GM12878 (cell line): ENCODE results near the gene HMCES. TPM values are rescaled to one million over a fixed set of nuclear protein-coding genes. Genes with fewer than 3 reads are reported as not detected.

Source experiments
- ATF7 ChIP-seq: fragments of 450-650 bp; IDR thresholded peaks from 2 replicates; pipeline ENCODE4 v1.6.1; 2016; ENCODE audit warnings: low read depth, mild to moderate bottlenecking
- BHLHE40 ChIP-seq, 2 experiments: fragments of 450-650 bp in 1 of 2; IDR thresholded peaks; 2 replicates each; pipeline ENCODE4 v1.6.1; 2011 to 2017; ENCODE audit warnings: low read depth in 2 of 2, borderline replicate concordance in 1 of 2, improper control_type of control experiment in 1 of 2, low read length in 1 of 2, mild to moderate bottlenecking in 1 of 2
- CBX3 ChIP-seq: fragments of 200-600 bp; sonication (generic); IDR thresholded peaks from 2 replicates; pipeline ENCODE4 v1.6.1; 2016; ENCODE audit warnings: low read depth, borderline replicate concordance
- FOXK2 ChIP-seq: fragments of 450-650 bp; IDR thresholded peaks from 2 replicates; pipeline ENCODE4 v1.6.1; 2017; ENCODE audit warnings: mild to moderate bottlenecking, moderate library complexity
- GABPA ChIP-seq: IDR thresholded peaks from 2 replicates; pipeline ENCODE4 v1.6.1; 2014; ENCODE audit warnings: antibody characterized with exemption, low read depth, mild to moderate bottlenecking, inconsistent platforms
- HDAC6 ChIP-seq: fragments of 200-600 bp; sonication (generic); IDR thresholded peaks from one replicate; pipeline ENCODE4 v1.8.0; 2017; ENCODE audit warnings: antibody characterized with exemption; ENCODE audit not compliant: unreplicated experiment
- MXI1 ChIP-seq: fragments of 150-350 bp; IDR thresholded peaks from 2 replicates; pipeline ENCODE4 v1.6.1; 2011; ENCODE audit warnings: low read depth, mild to moderate bottlenecking, inconsistent platforms, low read length, improper control_type of control experiment
- NFIC ChIP-seq: IDR thresholded peaks from 2 replicates; pipeline ENCODE4 v1.6.1; 2012; ENCODE audit warnings: low read depth, mild to moderate bottlenecking, inconsistent platforms, low read length, moderate library complexity
- PML ChIP-seq: IDR thresholded peaks from 2 replicates; pipeline ENCODE4 v1.6.1; 2012; ENCODE audit warnings: low read length, inconsistent platforms
- POLR2AphosphoS2 ChIP-seq: IDR thresholded peaks from 2 replicates; pipeline ENCODE4 v1.6.1; 2011; ENCODE audit warnings: low read depth, mild to moderate bottlenecking, low read length, improper control_type of control experiment, moderate library complexity
- RFX5 ChIP-seq: IDR thresholded peaks from 2 replicates; pipeline ENCODE4 v1.6.1; 2011; ENCODE audit warnings: low read depth, low read length, improper control_type of control experiment
- RUNX3 ChIP-seq: IDR thresholded peaks from 2 replicates; pipeline ENCODE4 v1.6.1; 2012; ENCODE audit warnings: low read length, inconsistent platforms
- SMARCA5 ChIP-seq: fragments of 450-650 bp; IDR thresholded peaks from 2 replicates; pipeline ENCODE4 v1.6.1; 2017; ENCODE audit warnings: mild to moderate bottlenecking
- TCF12 ChIP-seq: IDR thresholded peaks from 2 replicates; pipeline ENCODE4 v1.6.1; 2011; ENCODE audit warnings: low read depth, mild to moderate bottlenecking, low read length
- polyA plus RNA-seq, 11 experiments: library from polyadenylated mRNA; depleted of rRNA in 4 of 11; unstranded in 6 of 11; stranded (reverse) in 5 of 11; fragments of >200 nt; fragmentation: Nextera tagmentation in 4 of 11; fragmentation: Illumina TruSeq in 1 of 11; extraction: Ambion mirVana in 4 of 11; extraction: Trizol in 1 of 11; gene quantifications; 1 replicate in 1 of 11; 2 replicates in 10 of 11; pipeline versions ENCODE4 v1.2.1 to v1.2.3, GENCODE V29; 2011 to 2016; ENCODE audit warnings: inconsistent platforms in 2 of 11, missing spikeins in 2 of 11, low read depth in 1 of 11
- total RNA-seq, 4 experiments: library from RNA; depleted of rRNA in 3 of 4; stranded (reverse); fragments of >200 nt in 3 of 4; fragmentation: Illumina TruSeq in 1 of 4; extraction: Trizol in 1 of 4; gene quantifications; 2 replicates each; pipeline versions ENCODE4 v1.2.1 to v1.2.3, GENCODE V29; 2013 to 2021
- TF ChIP-seq, protein P1 (sequence below): fragments of 450-650 bp; IDR thresholded peaks from 2 replicates; pipeline ENCODE4 v1.6.1; 2017; ENCODE audit warnings: antibody characterized with exemption, mild to moderate bottlenecking, moderate library complexity
- TF ChIP-seq, protein P2 (sequence below): fragments of 450-650 bp; IDR thresholded peaks from 2 replicates; pipeline ENCODE4 v1.6.1; 2016; ENCODE audit warnings: mild to moderate bottlenecking

HMCES gene
- total and polyA plus RNA-seq, 10 of the 15 experiments (the other 5 are each of a cell fraction or from before 2014, with no cell fraction given) = 12.4 to 49.8 (median 27.0) TPM

DNA sequence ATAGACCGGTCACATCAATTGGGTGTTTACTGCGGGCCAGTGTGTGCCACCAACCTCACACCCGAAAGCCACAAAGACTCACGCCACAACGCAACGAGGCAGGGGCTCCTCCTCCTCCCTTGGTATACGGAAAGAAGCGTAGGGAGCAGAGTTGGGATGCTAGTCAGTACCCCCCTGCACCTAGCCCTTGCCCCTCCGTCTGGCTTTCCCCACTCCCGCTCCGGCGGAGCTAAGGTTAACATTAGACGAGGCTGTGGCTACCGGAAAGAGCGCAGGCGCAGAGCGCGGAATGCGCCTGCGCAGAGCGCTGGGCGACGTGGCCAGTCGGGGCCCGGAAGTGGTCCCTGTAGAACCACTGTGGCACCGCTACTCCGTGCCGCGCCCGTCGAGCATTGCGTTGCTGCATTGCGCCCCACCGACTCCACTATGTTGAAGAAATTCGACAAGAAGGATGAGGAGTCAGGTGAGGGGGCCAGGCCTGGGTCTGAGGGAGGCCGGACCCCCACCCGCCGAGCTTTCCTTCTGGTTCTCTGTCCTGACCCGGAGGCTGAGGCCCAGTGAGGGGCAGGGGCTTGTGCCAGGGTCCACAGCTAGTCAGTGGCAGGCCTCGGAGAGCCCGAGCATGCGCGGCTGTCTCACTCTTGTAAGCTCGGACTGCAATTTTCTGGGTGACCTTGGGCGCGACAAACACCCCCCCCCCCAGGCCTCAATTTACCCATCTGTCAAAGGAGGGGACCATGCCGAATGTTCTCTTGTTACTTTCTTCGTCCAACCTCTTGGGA lies 29.2 kb upstream of the HMCES start, which contains the start of gene COPG1 (continued):
- TF ChIP-seq ATF7 (peak; percentile 26; the same call in 1 of the 2 replicates), CBX3 (no peak), SMARCA5 (peak; percentile 55; the same call in 1 of the 2 replicates), MXI1 (no peak), POLR2AphosphoS2 (peak; percentile 75; the same call in 1 of the 2 replicates), GABPA (no peak), BHLHE40 (IDR thresholded peaks at IDR 0.05; ENCODE audit: borderline replicate concordance in 1 of 2, low read depth in 2 of 2, low read length in 1 of 2) (peak in 1 of 2 experiments; percentile 52; a peak in 2 of 4 replicates), RFX5 (no peak), HDAC6 (peak; percentile 76), TCF12 (no peak), PML (peak; percentile 83; the same call in 1 of the 2 replicates), NFIC (no peak), FOXK2 (0 out of 2 replicates have a peak, but pooled peaks have one; percentile 55), RUNX3 (peak; percentile 42; the same call in 1 of the 2 replicates)
- TF ChIP-seq, protein P1, sequence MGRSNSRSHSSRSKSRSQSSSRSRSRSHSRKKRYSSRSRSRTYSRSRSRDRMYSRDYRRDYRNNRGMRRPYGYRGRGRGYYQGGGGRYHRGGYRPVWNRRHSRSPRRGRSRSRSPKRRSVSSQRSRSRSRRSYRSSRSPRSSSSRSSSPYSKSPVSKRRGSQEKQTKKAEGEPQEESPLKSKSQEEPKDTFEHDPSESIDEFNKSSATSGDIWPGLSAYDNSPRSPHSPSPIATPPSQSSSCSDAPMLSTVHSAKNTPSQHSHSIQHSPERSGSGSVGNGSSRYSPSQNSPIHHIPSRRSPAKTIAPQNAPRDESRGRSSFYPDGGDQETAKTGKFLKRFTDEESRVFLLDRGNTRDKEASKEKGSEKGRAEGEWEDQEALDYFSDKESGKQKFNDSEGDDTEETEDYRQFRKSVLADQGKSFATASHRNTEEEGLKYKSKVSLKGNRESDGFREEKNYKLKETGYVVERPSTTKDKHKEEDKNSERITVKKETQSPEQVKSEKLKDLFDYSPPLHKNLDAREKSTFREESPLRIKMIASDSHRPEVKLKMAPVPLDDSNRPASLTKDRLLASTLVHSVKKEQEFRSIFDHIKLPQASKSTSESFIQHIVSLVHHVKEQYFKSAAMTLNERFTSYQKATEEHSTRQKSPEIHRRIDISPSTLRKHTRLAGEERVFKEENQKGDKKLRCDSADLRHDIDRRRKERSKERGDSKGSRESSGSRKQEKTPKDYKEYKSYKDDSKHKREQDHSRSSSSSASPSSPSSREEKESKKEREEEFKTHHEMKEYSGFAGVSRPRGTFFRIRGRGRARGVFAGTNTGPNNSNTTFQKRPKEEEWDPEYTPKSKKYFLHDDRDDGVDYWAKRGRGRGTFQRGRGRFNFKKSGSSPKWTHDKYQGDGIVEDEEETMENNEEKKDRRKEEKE = no peak
- TF ChIP-seq, protein P2, sequence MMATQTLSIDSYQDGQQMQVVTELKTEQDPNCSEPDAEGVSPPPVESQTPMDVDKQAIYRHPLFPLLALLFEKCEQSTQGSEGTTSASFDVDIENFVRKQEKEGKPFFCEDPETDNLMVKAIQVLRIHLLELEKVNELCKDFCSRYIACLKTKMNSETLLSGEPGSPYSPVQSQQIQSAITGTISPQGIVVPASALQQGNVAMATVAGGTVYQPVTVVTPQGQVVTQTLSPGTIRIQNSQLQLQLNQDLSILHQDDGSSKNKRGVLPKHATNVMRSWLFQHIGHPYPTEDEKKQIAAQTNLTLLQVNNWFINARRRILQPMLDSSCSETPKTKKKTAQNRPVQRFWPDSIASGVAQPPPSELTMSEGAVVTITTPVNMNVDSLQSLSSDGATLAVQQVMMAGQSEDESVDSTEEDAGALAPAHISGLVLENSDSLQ = no peak
